GM12891 (cell line): ENCODE measurements around the gene PCCA.

Experiments
- POLR2A ChIP-seq: IDR thresholded peaks from 2 replicates; pipeline ENCODE4 v1.6.1; 2011; ENCODE audit warnings: low read depth, low read length, control low read depth
- POLR2AphosphoS5 ChIP-seq: IDR thresholded peaks from 2 replicates; pipeline ENCODE4 v1.6.1; 2011; ENCODE audit warnings: low read depth, low read length, control low read depth
- TAF1 ChIP-seq: IDR thresholded peaks from 2 replicates; pipeline ENCODE4 v1.6.1; 2011; ENCODE audit warnings: low read depth, low read length, control low read depth

DNA sequence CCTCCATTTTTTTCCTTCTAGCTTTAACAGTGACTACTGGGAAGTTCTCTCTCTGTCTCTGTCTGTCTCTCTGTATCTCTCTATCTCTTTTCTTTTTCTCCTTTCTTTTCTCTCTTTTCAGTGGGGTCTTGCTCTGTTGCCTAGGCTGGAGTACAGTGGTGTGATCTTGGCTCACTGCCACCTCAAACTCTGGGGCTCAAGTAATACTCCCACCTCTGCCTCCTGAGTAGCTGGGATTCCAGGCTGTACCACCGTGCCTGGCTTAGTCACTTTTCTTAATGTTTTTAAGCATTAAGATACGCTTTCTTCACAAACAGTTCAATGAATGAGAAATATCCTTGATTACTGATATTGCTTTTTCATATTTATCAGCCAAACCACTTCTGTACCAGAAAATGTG, 13.1 kb downstream of the PCCA start:
- TF ChIP-seq POLR2A (no peak), TAF1 (no peak), POLR2AphosphoS5 (no peak)
